GM12878 (cell line): ENCODE results near the gene MFAP4. TPM values are rescaled to one million over a fixed set of nuclear protein-coding genes. Genes with fewer than 3 reads are reported as not detected.

Experiments used
- ATAC-seq: fragments of 200-7000 bp; cut with Tn5 transposase; 3 replicates; pipeline ENCODE4 v1.9.1; 2020; ENCODE audit warnings: mild to moderate bottlenecking, moderate library complexity
- BruUV-seq: library from RNA; stranded (reverse); fragments of 400-500 nt; replicated peaks from 2 replicates; lab custom pipeline; 2021; lab: Mats Ljungman, UMichigan
- CTCF ChIA-PET: fragments of 300-600 bp; sonication (Branson Sonifier 250); formaldehyde crosslinking; extraction: SDS; loops from one replicate; lab custom pipeline; 2021; ENCODE audit warnings: inconsistent platforms; lab: Yijun Ruan, JAX
- POLR2A ChIA-PET: fragments of 350-600 bp; formaldehyde crosslinking; extraction: SDS; loops from one replicate; lab custom pipeline; 2021; ENCODE audit warnings: inconsistent platforms; lab: Charles Lee
- RAD21 ChIA-PET: fragments of 300-600 bp; sonication (Branson Sonifier 250); formaldehyde crosslinking; loops from one replicate; lab custom pipeline; 2023; ENCODE audit warnings: antibody characterized with exemption; ENCODE audit not compliant: unreplicated experiment; lab: Charles Lee
- SMC1A ChIA-PET: fragments of 300-600 bp; sonication (Branson Sonifier 250); formaldehyde crosslinking; loops from one replicate; lab custom pipeline; 2023; ENCODE audit not compliant: unreplicated experiment, uncharacterized antibody; lab: Charles Lee
- DNase-seq: peaks from one replicate; pipeline ENCODE4 v3.0.0-alpha.2; 2011; ENCODE audit warnings: low read depth, low spot score
- FAIRE-seq: peaks from 3 replicates; lab custom pipeline; 2011; peaks lifted over from hg19 to GRCh38; lab: Jason Lieb, UNC
- H2AFZ ChIP-seq: 2 replicates; pipeline ENCODE4 v1.6.0; 2011; ENCODE audit warnings: low read depth, low read length, control low read depth; ENCODE audit not compliant: control insufficient read depth
- H3K27ac ChIP-seq: 2 replicates; pipeline ENCODE4 v1.5.1; 2011; ENCODE audit warnings: control low read depth; ENCODE audit not compliant: control insufficient read depth, insufficient read depth
- H3K27me3 ChIP-seq, 2 experiments: replicated peaks in 1 of 2; 2 replicates each; pipeline versions ENCODE4 v1.6.0 to v1.6.1; 2011; ENCODE audit warnings: low read length in 1 of 2; ENCODE audit not compliant: control insufficient read depth in 2 of 2, insufficient read depth in 2 of 2
- H3K36me3 ChIP-seq, 2 experiments: 2 replicates each; pipeline ENCODE4 v1.5.1; 2011; ENCODE audit warnings: low read length in 1 of 2; ENCODE audit not compliant: control insufficient read depth in 2 of 2, insufficient read depth in 2 of 2
- H3K4me1 ChIP-seq: 2 replicates; pipeline ENCODE4 v1.6.1; 2011; ENCODE audit warnings: mild to moderate bottlenecking, low read length, moderate library complexity, mixed read lengths; ENCODE audit not compliant: control insufficient read depth, insufficient read depth
- H3K4me2 ChIP-seq: 2 replicates; pipeline ENCODE4 v1.6.0; 2011; ENCODE audit warnings: control low read depth; ENCODE audit not compliant: control insufficient read depth, insufficient read depth
- H3K4me3 ChIP-seq: fragments of 200-600 bp; sonication (generic); 2 replicates; pipeline ENCODE4 v1.5.1; 2016
- H3K79me2 ChIP-seq: 2 replicates; pipeline ENCODE4 v1.6.0; 2011; ENCODE audit warnings: low read length; ENCODE audit not compliant: control insufficient read depth, insufficient read depth
- H3K9ac ChIP-seq: 2 replicates; pipeline ENCODE4 v1.8.0; 2011; ENCODE audit warnings: low read length, control low read depth, mixed read lengths; ENCODE audit not compliant: control insufficient read depth, insufficient read depth
- H3K9me3 ChIP-seq: replicated peaks from 3 replicates; pipeline ENCODE4 v1.5.1; 2011; ENCODE audit warnings: mild to moderate bottlenecking, low read length; ENCODE audit not compliant: control insufficient read depth, insufficient read depth
- H4K20me1 ChIP-seq: 2 replicates; pipeline ENCODE4 v1.6.0; 2011; ENCODE audit not compliant: control insufficient read depth, insufficient read depth
- BCL11A ChIP-seq: IDR thresholded peaks from 2 replicates; pipeline ENCODE4 v1.6.1; 2011; ENCODE audit warnings: low read depth, low read length
- BCLAF1 ChIP-seq: fragments of 450-650 bp; IDR thresholded peaks from 2 replicates; pipeline ENCODE4 v1.6.1; 2017; ENCODE audit warnings: antibody characterized with exemption, mild to moderate bottlenecking, moderate library complexity
- CUX1 ChIP-seq: IDR thresholded peaks from 2 replicates; pipeline ENCODE4 v1.6.1; 2012; ENCODE audit warnings: improper control_type of control experiment, low read depth, low read length; ENCODE audit not compliant: insufficient replicate concordance
- EED ChIP-seq: sonication (generic); IDR thresholded peaks from 2 replicates; pipeline ENCODE4 v1.6.1; 2016; ENCODE audit warnings: antibody characterized with exemption, low read depth
- ETV6 ChIP-seq, 2 experiments: fragments of 450-650 bp in 1 of 2; IDR thresholded peaks in 1 of 2; conservative IDR thresholded peaks in 1 of 2; 2 replicates each; pipeline ENCODE4 v1.6.1; 2014; ENCODE audit warnings: antibody characterized with exemption in 1 of 2, borderline replicate concordance in 1 of 2, low read depth in 1 of 2, mild to moderate bottlenecking in 1 of 2, moderate library complexity in 1 of 2
- GATAD2B ChIP-seq: fragments of 450-650 bp; conservative IDR thresholded peaks from 2 replicates; pipeline ENCODE4 v1.6.1; 2017; ENCODE audit warnings: low read depth, mild to moderate bottlenecking, moderate library complexity
- KLF5 ChIP-seq: fragments of 450-650 bp; IDR thresholded peaks from 2 replicates; pipeline ENCODE4 v1.6.1; 2014; ENCODE audit warnings: mild to moderate bottlenecking; ENCODE audit not compliant: partially characterized antibody
- LARP7 ChIP-seq: fragments of 450-650 bp; IDR thresholded peaks from 2 replicates; pipeline ENCODE4 v1.6.1; 2017; ENCODE audit warnings: mild to moderate bottlenecking
- NR2C2 ChIP-seq: IDR thresholded peaks from 2 replicates; pipeline ENCODE4 v1.6.1; 2011; ENCODE audit warnings: borderline replicate concordance, low read depth; ENCODE audit not compliant: control insufficient read depth, insufficient read length
- POU2F2 ChIP-seq: IDR thresholded peaks from 3 replicates; pipeline ENCODE4 v1.6.1; 2011; ENCODE audit warnings: low read depth, mild to moderate bottlenecking, low read length, borderline replicate concordance
- RFX5 ChIP-seq: IDR thresholded peaks from 2 replicates; pipeline ENCODE4 v1.6.1; 2011; ENCODE audit warnings: low read depth, low read length, improper control_type of control experiment
- STAT3 ChIP-seq: IDR thresholded peaks from 2 replicates; pipeline ENCODE4 v1.6.1; 2011; ENCODE audit warnings: low read depth, low read length, improper control_type of control experiment
- ZNF207 ChIP-seq: fragments of 450-650 bp; IDR thresholded peaks from 2 replicates; pipeline ENCODE4 v1.6.1; 2014; ENCODE audit warnings: antibody characterized with exemption, mild to moderate bottlenecking, borderline replicate concordance
- ZNF217 ChIP-seq: fragments of 450-650 bp; IDR thresholded peaks from 2 replicates; pipeline ENCODE4 v1.6.1; 2017; ENCODE audit warnings: antibody characterized with exemption, mild to moderate bottlenecking
- WGBS: methylation state at CpG from one replicate; pipeline ENCODE4 v1.1.6; 2016; ENCODE audit warnings: low lambda C conversion rate; ENCODE audit not compliant: insufficient replicate concordance, insufficient coverage; ENCODE audit errors: missing lambda C conversion rate; 5-methylcytosine and 5-hydroxymethylcytosine counted together
- in situ Hi-C: fragments of 300-500 bp; cut with MboI; formaldehyde crosslinking; loops from 9 replicates; pipeline ENCODE4 v1.14.3; 2018; ENCODE audit warnings: mixed read lengths
- intact Hi-C: fragments of 100-400 bp; cut with micrococcal nuclease; formaldehyde crosslinking; loops from one replicate; pipeline ENCODE4 v1.14.2; 2022; ENCODE audit not compliant: unreplicated experiment
- polyA plus RNA-seq, 11 experiments: library from polyadenylated mRNA; depleted of rRNA in 4 of 11; unstranded in 6 of 11; stranded (reverse) in 5 of 11; fragments of >200 nt; fragmentation: Nextera tagmentation in 4 of 11; fragmentation: Illumina TruSeq in 1 of 11; extraction: Ambion mirVana in 4 of 11; extraction: Trizol in 1 of 11; gene quantifications; 1 replicate in 1 of 11; 2 replicates in 10 of 11; pipeline versions ENCODE4 v1.2.1 to v1.2.3, GENCODE V29; 2011 to 2016; ENCODE audit warnings: inconsistent platforms in 2 of 11, missing spikeins in 2 of 11, low read depth in 1 of 11
- total RNA-seq, 4 experiments: library from RNA; depleted of rRNA in 3 of 4; stranded (reverse); fragments of >200 nt in 3 of 4; fragmentation: Illumina TruSeq in 1 of 4; extraction: Trizol in 1 of 4; gene quantifications; 2 replicates each; pipeline versions ENCODE4 v1.2.1 to v1.2.3, GENCODE V29; 2013 to 2021

Gene MFAP4
- total and polyA plus RNA-seq, 10 of the 15 experiments (the other 5 are each of a cell fraction or from before 2014, with no cell fraction given) = 0.08 to 0.28 (median 0.09) TPM; not detected in 7

- no peak for TF ChIP-seq GATAD2B
- TF ChIP-seq LARP7 = no peak
- TF ChIP-seq STAT3 = no peak
- TF ChIP-seq POU2F2 = no peak
- TF ChIP-seq EED = no peak
- no peak for TF ChIP-seq BCLAF1
- no peak for TF ChIP-seq ZNF217
- TF ChIP-seq KLF5 = no peak
Measured at GRCh38 chr17:19381741-19382444, 5.1 kb downstream of the MFAP4 start (continued).

- H2AFZ ChIP-seq = no peak overlapping the region
- no peak for FAIRE-seq
- no peaks in the 10 kb centered on the region for H4K20me1 ChIP-seq
- SMC1A ChIA-PET = no interaction called here
- DNase-seq = no peak
- ATAC-seq = no peak
- no peak overlapping the region for H3K4me2 ChIP-seq
- CTCF ChIA-PET = no interaction called here
- no TSS peak for BruUV-seq
- H3K4me1 ChIP-seq = no peaks in the 10 kb centered on the region
- H3K9ac ChIP-seq = no peak overlapping the region
- in situ Hi-C loops = no loop called here
- 93% methylated on average over 7 of the region's 7 CpGs for WGBS
- H3K4me3 ChIP-seq = no peak overlapping the region
- no peaks in the 10 kb centered on the region for H3K27me3 ChIP-seq
- no peak overlapping the region for H3K27ac ChIP-seq
- peaks cover 4% of the 10 kb centered on the region for H3K79me2 ChIP-seq
- H3K36me3 ChIP-seq = peaks cover 4 to 18% of the 10 kb centered on the region in 2 experiments
- intact Hi-C loops = no loop called here
- no peaks in the 10 kb centered on the region for H3K9me3 ChIP-seq
- POLR2A ChIA-PET = no interaction called here
- RAD21 ChIA-PET = no interaction called here
- TF ChIP-seq BCL11A (no peak), RFX5 (no peak), NR2C2 (no peak), CUX1 (no peak), ZNF207 (no peak), ETV6 (conservative IDR thresholded peaks at IDR 0.05 in 1 of 2, IDR thresholded peaks at IDR 0.05 in 1 of 2; ENCODE audit: borderline replicate concordance in 1 of 2, low read depth in 1 of 2) (no peak)
Measured at GRCh38 chr17:19381361-19381740, 5.6 kb downstream of the MFAP4 start.
